ENCODE results near the gene SRC. TPM values are rescaled to one million over a fixed set of nuclear protein-coding genes. Genes with fewer than 3 reads are reported as not detected.
A peak's percentile ranks its signal among the peaks of the same experiment; 100 is the strongest.

The SRC gene
- total and polyA plus RNA-seq, 2 of the 8 experiments (the other 6 are each of a cell fraction or from before 2014, with no cell fraction given): 27.6 to 28.8 TPM

GRCh38 chr20:37350649-37351574 is 5.0 kb downstream of the SRC start:
- ChIA-PET CTCF (ENCODE audit: partially characterized antibody) (interaction anchor here (0.9 to 2.8 kb wide), 6 partner anchors 34 to 214 kb away, joined by 3 to 11 read pairs (median 4); no protein-coding TSS in a partner anchor), POLR2A (ENCODE audit: partially characterized antibody) (interaction anchor here (0.6 to 8.3 kb wide), 5 partner anchors 12 to 46 kb away, joined by 3 to 50 read pairs (median 3); no protein-coding TSS in a partner anchor)
- Histone ChIP-seq H3K18ac (ENCODE audit: extremely low read depth, low read length) (no peak overlapping the region), H2BK120ac (replicated peaks; ENCODE audit: low read depth, low read length) (no peak overlapping the region), H4K91ac (replicated peaks; ENCODE audit: insufficient read length, low read length) (no peak overlapping the region), H2AK5ac (ENCODE audit: low read depth, low read length) (no peak overlapping the region), H4K5ac (ENCODE audit: insufficient read length, low read depth, low read length) (no peak overlapping the region), H4K8ac (ENCODE audit: extremely low read depth, insufficient read depth, low read length) (peak overlapping the region; percentile 73), H3K27ac (ENCODE audit: low read depth, low read length) (no peak overlapping the region), H3K9me3 (ENCODE audit: insufficient read depth in 2 of 2, low read depth in 1 of 2, low read length in 1 of 2) (no peaks in the 10 kb centered on the region), H3K27me3 (replicated peaks in 1 of 4; ENCODE audit: control insufficient read depth in 3 of 4, extremely low read depth in 1 of 4, insufficient read depth in 3 of 4, low read length in 3 of 4) (no peaks in the 10 kb centered on the region), H4K20me1 (replicated peaks in 1 of 2; ENCODE audit: control insufficient read depth in 1 of 2, insufficient read depth in 2 of 2, low read length in 2 of 2) (peaks cover 3 to 22% of the 10 kb centered on the region in 2 experiments), H2BK5ac (ENCODE audit: low read depth, low read length) (no peak overlapping the region), H3K4me1 (replicated peaks in 1 of 4; ENCODE audit: control insufficient read depth in 3 of 4, insufficient read depth in 4 of 4, low read length in 3 of 4) (peaks cover 0 to 11% (median 6%) of the 10 kb centered on the region in 4 experiments; a peak in 4 of 7 replicates), H3K4ac (replicated peaks; ENCODE audit: insufficient read length, low read depth, low read length) (no peak overlapping the region), H3K4me3 (ENCODE audit: extremely low read depth in 1 of 4, insufficient read depth in 2 of 4, low read depth in 3 of 4, low read length in 4 of 4) (no peak overlapping the region), H3K79me1 (ENCODE audit: low read depth, low read length) (peaks cover 21% of the 10 kb centered on the region), H3K79me2 (ENCODE audit: control insufficient read depth in 1 of 2, insufficient read depth in 2 of 2, low read length in 2 of 2) (peaks cover 6 to 88% of the 10 kb centered on the region in 2 experiments; a peak in 3 of 4 replicates), H3K23ac (ENCODE audit: insufficient read length) (no peak overlapping the region), H3K14ac (ENCODE audit: insufficient read length) (no peak overlapping the region), H3K23me2 (ENCODE audit: low read depth, low read length) (no peaks in the 10 kb centered on the region; the same call in 1 of the 2 replicates), H2AFZ (ENCODE audit: low read length) (no peak overlapping the region), H3K4me2 (ENCODE audit: insufficient read depth in 1 of 2, low read depth in 2 of 2, low read length in 2 of 2) (no peak overlapping the region), H2BK12ac (ENCODE audit: low read depth, low read length) (no peak overlapping the region), H2BK20ac (ENCODE audit: low read length) (no peak overlapping the region), H2BK15ac (ENCODE audit: low read length) (no peak overlapping the region), H3K36me3 (ENCODE audit: control insufficient read depth in 2 of 4, insufficient read depth in 4 of 4, low read length in 3 of 4) (peaks cover 0 to 4% (median 0%) of the 10 kb centered on the region in 4 experiments; a peak in 3 of 8 replicates), H3K56ac (replicated peaks; ENCODE audit: insufficient read length, low read depth, low read length) (no peak overlapping the region), H3K9ac (replicated peaks in 1 of 4; ENCODE audit: extremely low read depth in 1 of 4, low read depth in 3 of 4, low read length in 3 of 4) (no peak overlapping the region)
- no peak for DNase-seq (ENCODE audit: low read depth in 1 of 2, low spot score in 2 of 2)
- WGBS, 2 experiments (ENCODE audit: extremely low coverage in 1 of 2, insufficient coverage in 1 of 2, insufficient read length in 1 of 2, insufficient replicate concordance in 2 of 2, low coverage in 1 of 2, low lambda C conversion rate in 2 of 2, missing lambda C conversion rate in 1 of 2): 86% methylated on average over 7 of the region's 7 CpGs; no CpG with 5 or more reads in 1 of the 2 experiments
- no peak for FAIRE-seq
- TF ChIP-seq TAF7 (optimal IDR thresholded peaks at IDR 0.05; ENCODE audit: borderline replicate concordance, low read depth, low read length) (no peak), MAFK (IDR thresholded peaks at IDR 0.05; ENCODE audit: low read depth, low read length) (no peak), GTF2F1 (IDR thresholded peaks at IDR 0.05; ENCODE audit: borderline replicate concordance, low read depth, low read length) (no peak), SIRT6 (IDR thresholded peaks at IDR 0.05; ENCODE audit: low read length) (no peak), RBBP5 (IDR thresholded peaks at IDR 0.05; ENCODE audit: borderline replicate concordance, low read depth, low read length) (no peak), CTBP2 (IDR thresholded peaks at IDR 0.05; ENCODE audit: borderline replicate concordance, insufficient read depth, insufficient read length, low read length) (no peak), PHF8 (conservative IDR thresholded peaks at IDR 0.05; ENCODE audit: low read depth, low read length) (no peak), BCL11A (IDR thresholded peaks at IDR 0.05; ENCODE audit: low read depth in 2 of 2, low read length in 2 of 2) (no peak), JUND (IDR thresholded peaks at IDR 0.05; ENCODE audit: low read length) (no peak), JUN (IDR thresholded peaks at IDR 0.05; ENCODE audit: low read depth, low read length) (no peak), EP300 (IDR thresholded peaks at IDR 0.05; ENCODE audit: borderline replicate concordance in 1 of 2, low read depth in 2 of 2, low read length in 2 of 2) (no peak)

Measured in H1 (cell line).